Measurements from ENCODE around the gene NFKBIE.
A peak's percentile ranks its signal among the peaks of the same experiment; 100 is the strongest.

NFKBIE gene

DNA sequence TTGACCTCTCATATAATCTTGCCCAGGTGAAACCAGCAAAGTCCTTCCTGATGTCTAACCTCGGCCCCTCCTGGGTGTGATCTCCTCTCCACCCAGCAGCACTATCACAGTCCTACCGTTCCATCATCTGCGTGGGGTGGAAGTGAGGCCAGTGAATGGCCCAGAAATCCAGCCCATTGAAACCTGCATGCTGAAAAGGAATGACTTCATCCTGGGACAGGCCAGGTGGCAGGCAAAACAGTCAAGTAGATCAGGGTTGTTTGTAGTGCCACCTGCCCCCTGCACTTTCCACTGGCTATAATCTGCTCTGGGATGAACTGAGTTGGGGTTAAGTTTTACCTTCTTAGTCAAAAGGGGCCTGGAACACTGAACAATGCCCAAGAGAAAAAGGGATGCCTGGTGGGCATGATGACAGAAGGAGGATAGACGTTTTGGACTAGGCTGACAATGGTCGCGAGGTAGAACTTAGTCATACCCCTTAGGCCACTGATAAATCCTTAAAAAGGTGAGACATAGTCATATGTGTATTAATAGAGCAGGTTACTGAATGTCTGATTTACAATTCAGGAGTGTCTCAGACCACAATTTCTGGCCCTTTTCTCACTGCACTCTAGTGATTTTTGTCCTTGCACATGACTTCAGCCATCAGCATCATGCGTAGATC, 26.5 kb downstream of the NFKBIE start:
- no peaks in the 10 kb centered on the region for H3F3A ChIP-seq (ENCODE audit: low read depth)
- no peaks in the 10 kb centered on the region for H3K36me3 ChIP-seq (ENCODE audit: insufficient read depth, low read length)
- H3K9me3 ChIP-seq (ENCODE audit: insufficient read depth, low read depth, low read length), result no peaks in the 10 kb centered on the region
- H3K27me3 ChIP-seq (ENCODE audit: insufficient read depth, low read length, poor library complexity, severe bottlenecking), result no peaks in the 10 kb centered on the region
- H4K20me1 ChIP-seq (ENCODE audit: insufficient read depth, low read length, poor library complexity, severe bottlenecking), result no peaks in the 10 kb centered on the region
- no peaks in the 10 kb centered on the region for H3K4me1 ChIP-seq (ENCODE audit: insufficient read depth, low read length, poor library complexity, severe bottlenecking)
- no peaks in the 10 kb centered on the region for H3K79me2 ChIP-seq (ENCODE audit: insufficient read depth, low read length)
- no peak overlapping the region for H3K9ac ChIP-seq (ENCODE audit: low read depth, low read length, poor library complexity, severe bottlenecking)
- H2AFZ ChIP-seq (ENCODE audit: low read length), result no peak overlapping the region
- no peak overlapping the region for H3K4me3 ChIP-seq (ENCODE audit: low read length, poor library complexity, severe bottlenecking)
- H3K4me2 ChIP-seq (ENCODE audit: low read depth, low read length, poor library complexity, severe bottlenecking), result no peak overlapping the region
- no peaks in the 10 kb centered on the region for H3K9me2 ChIP-seq (replicated peaks; ENCODE audit: low read depth, low read length)
- TF ChIP-seq, protein P1, sequence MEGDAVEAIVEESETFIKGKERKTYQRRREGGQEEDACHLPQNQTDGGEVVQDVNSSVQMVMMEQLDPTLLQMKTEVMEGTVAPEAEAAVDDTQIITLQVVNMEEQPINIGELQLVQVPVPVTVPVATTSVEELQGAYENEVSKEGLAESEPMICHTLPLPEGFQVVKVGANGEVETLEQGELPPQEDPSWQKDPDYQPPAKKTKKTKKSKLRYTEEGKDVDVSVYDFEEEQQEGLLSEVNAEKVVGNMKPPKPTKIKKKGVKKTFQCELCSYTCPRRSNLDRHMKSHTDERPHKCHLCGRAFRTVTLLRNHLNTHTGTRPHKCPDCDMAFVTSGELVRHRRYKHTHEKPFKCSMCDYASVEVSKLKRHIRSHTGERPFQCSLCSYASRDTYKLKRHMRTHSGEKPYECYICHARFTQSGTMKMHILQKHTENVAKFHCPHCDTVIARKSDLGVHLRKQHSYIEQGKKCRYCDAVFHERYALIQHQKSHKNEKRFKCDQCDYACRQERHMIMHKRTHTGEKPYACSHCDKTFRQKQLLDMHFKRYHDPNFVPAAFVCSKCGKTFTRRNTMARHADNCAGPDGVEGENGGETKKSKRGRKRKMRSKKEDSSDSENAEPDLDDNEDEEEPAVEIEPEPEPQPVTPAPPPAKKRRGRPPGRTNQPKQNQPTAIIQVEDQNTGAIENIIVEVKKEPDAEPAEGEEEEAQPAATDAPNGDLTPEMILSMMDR (conservative IDR thresholded peaks at IDR 0.05; ENCODE audit: low read length), result no peak
- TF ChIP-seq EZH2phosphoT487 (IDR thresholded peaks at IDR 0.05; ENCODE audit: borderline replicate concordance), result no peak

DNA sequence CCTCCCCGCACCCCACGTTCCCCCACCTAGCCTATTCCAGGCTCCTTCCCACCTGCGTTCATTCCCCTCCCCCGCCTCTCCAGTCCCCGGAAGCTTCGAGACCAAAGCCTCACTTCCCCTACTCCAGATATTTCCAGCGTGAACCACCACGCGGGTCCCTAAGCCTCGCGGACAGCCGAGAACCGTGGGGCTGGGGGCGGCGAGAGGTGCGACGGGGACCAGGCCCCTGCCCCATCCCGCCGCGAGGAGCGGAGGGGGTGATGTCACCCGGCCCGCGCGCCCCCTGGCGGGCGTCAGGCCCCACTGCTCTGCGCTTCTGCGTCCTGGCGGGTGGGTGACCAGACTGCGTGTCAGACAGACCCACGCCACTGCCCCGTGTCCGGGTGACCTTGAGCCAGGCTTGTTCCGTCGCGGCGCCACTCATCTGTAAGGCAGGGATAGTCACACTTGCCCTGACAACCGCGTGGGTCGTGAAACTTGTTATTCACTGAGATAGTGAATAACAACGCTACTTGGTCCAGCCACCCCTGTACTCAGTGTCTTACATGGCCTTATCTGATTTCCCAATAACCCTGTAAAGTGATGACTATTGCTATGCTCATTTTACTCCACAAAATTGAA, 27.4 kb downstream of the NFKBIE start:
- Histone ChIP-seq H3K4me3 (ENCODE audit: low read length, poor library complexity, severe bottlenecking) (peak overlapping the region; percentile 83), H3K79me2 (ENCODE audit: insufficient read depth, low read length) (no peaks in the 10 kb centered on the region), H3K36me3 (ENCODE audit: insufficient read depth, low read length) (no peaks in the 10 kb centered on the region), H3F3A (ENCODE audit: low read depth) (no peaks in the 10 kb centered on the region), H2AFZ (ENCODE audit: low read length) (peak overlapping the region; percentile 97), H3K27me3 (ENCODE audit: insufficient read depth, low read length, poor library complexity, severe bottlenecking) (no peaks in the 10 kb centered on the region), H3K9me3 (ENCODE audit: insufficient read depth, low read depth, low read length) (no peaks in the 10 kb centered on the region), H4K20me1 (ENCODE audit: insufficient read depth, low read length, poor library complexity, severe bottlenecking) (no peaks in the 10 kb centered on the region), H3K9ac (ENCODE audit: low read depth, low read length, poor library complexity, severe bottlenecking) (peak overlapping the region; percentile 73), H3K9me2 (replicated peaks; ENCODE audit: low read depth, low read length) (no peaks in the 10 kb centered on the region), H3K4me2 (ENCODE audit: low read depth, low read length, poor library complexity, severe bottlenecking) (peak overlapping the region; percentile 92), H3K4me1 (ENCODE audit: insufficient read depth, low read length, poor library complexity, severe bottlenecking) (no peaks in the 10 kb centered on the region)
- TF ChIP-seq, protein P1 (conservative IDR thresholded peaks at IDR 0.05; ENCODE audit: low read length), result peak; percentile 88
- no peak for TF ChIP-seq EZH2phosphoT487 (IDR thresholded peaks at IDR 0.05; ENCODE audit: borderline replicate concordance)

DNA sequence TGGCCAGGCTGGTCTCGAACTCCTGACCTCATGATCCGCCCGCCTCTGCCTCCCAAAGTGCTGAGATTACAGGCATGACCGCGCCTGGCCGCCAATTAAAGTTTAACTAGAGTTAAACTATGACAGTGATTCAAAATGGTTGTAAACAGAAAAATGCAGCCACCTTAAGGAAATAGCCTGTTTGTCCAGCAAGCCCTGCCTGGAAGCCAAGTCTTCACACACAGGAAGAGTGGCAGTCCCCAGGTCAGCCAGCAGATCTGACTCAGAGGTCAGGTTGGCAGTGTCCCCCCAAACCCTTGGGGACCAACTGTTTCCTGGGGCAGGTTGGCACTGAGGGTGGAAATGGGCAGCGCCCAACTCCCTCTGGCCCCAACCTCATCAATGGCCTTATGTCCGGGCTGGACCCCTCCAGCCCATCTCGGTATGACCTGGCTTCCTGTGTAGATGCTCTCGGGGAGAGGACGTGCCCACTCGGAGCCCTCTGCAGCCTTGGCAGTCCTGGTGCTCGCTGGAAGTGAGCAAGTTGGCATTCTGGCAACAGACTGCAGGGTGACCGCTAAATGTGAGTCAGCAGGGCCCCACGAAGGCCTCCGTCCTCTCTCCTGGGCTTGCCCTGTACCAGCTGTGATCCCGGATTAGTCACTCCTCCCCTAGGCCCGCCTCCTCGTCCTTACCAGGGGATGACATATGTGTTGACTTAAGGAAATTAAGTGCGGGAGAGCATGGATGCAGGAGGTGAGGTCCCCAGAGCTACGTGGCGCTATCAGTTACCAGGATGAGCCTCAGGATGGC, 28.1 kb downstream of the NFKBIE start:
- H3F3A ChIP-seq (ENCODE audit: low read depth), result no peaks in the 10 kb centered on the region
- H3K27me3 ChIP-seq (ENCODE audit: insufficient read depth, low read length, poor library complexity, severe bottlenecking), result no peaks in the 10 kb centered on the region
- no peaks in the 10 kb centered on the region for H3K9me3 ChIP-seq (ENCODE audit: insufficient read depth, low read depth, low read length)
- no peaks in the 10 kb centered on the region for H3K79me2 ChIP-seq (ENCODE audit: insufficient read depth, low read length)
- H2AFZ ChIP-seq (ENCODE audit: low read length), result peak overlapping the region; percentile 97
- no peaks in the 10 kb centered on the region for H3K9me2 ChIP-seq (replicated peaks; ENCODE audit: low read depth, low read length)
- peak overlapping the region; percentile 73 for H3K9ac ChIP-seq (ENCODE audit: low read depth, low read length, poor library complexity, severe bottlenecking)
- H3K4me2 ChIP-seq (ENCODE audit: low read depth, low read length, poor library complexity, severe bottlenecking), result peak overlapping the region; percentile 92
- no peak for TF ChIP-seq EZH2phosphoT487 (IDR thresholded peaks at IDR 0.05; ENCODE audit: borderline replicate concordance)
- TF ChIP-seq, protein P1 (conservative IDR thresholded peaks at IDR 0.05; ENCODE audit: low read length), result no peak
- peak overlapping the region; percentile 83 for H3K4me3 ChIP-seq (ENCODE audit: low read length, poor library complexity, severe bottlenecking)
- no peaks in the 10 kb centered on the region for H4K20me1 ChIP-seq (ENCODE audit: insufficient read depth, low read length, poor library complexity, severe bottlenecking)
- H3K36me3 ChIP-seq (ENCODE audit: insufficient read depth, low read length), result no peaks in the 10 kb centered on the region; the same call in 1 of the 2 replicates
- H3K4me1 ChIP-seq (ENCODE audit: insufficient read depth, low read length, poor library complexity, severe bottlenecking), result no peaks in the 10 kb centered on the region
